CD1c-positive myeloid dendritic cell (primary cell): Measurements from ENCODE around the gene PCNT.

Source experiments
- DNase-seq: peaks from one replicate; pipeline ENCODE4 v3.0.0-alpha.2; 2016; ENCODE audit errors: extremely low spot score

The PCNT gene

GRCh38 chr21:46406001-46406400, 82.0 kb downstream of the PCNT start:
- no peak for DNase-seq

GRCh38 chr21:46409641-46410406, 85.9 kb downstream of the PCNT start:
- DNase-seq = no peak

GRCh38 chr21:46410516-46410915, 86.6 kb downstream of the PCNT start:
- DNase-seq = no peak

- DNase-seq = no peak
These were observed 87.3 kb downstream of the PCNT start for GRCh38 chr21:46411236-46411635.

GRCh38 chr21:46411691-46412090, 87.7 kb downstream of the PCNT start:
- DNase-seq = no peak

GRCh38 chr21:46412521-46413364, 88.8 kb downstream of the PCNT start:
- DNase-seq = no peak

GRCh38 chr21:46413365-46413696, 89.4 kb downstream of the PCNT start:
- DNase-seq = no peak

- DNase-seq = no peak
These were observed 91.0 kb downstream of the PCNT start for GRCh38 chr21:46414965-46415275.

GRCh38 chr21:46416551-46416950, 92.6 kb downstream of the PCNT start:
- no peak for DNase-seq

GRCh38 chr21:46418265-46418946, 94.5 kb downstream of the PCNT start:
- no peak for DNase-seq

- no peak for DNase-seq
These were observed 96.6 kb downstream of the PCNT start for GRCh38 chr21:46420241-46421190.

GRCh38 chr21:46421191-46421750, 97.3 kb downstream of the PCNT start:
- no peak for DNase-seq

- DNase-seq = no peak
These were observed 98.0 kb downstream of the PCNT start for GRCh38 chr21:46421756-46422555.

GRCh38 chr21:46422636-46423241, 98.8 kb downstream of the PCNT start:
- DNase-seq = no peak

GRCh38 chr21:46423546-46424038, 99.6 kb downstream of the PCNT start:
- no peak for DNase-seq

GRCh38 chr21:46424039-46424591, 100.2 kb downstream of the PCNT start:
- no peak for DNase-seq

GRCh38 chr21:46424621-46425020, 100.7 kb downstream of the PCNT start:
- DNase-seq = no peak

- no peak for DNase-seq
These were observed 101.1 kb downstream of the PCNT start for GRCh38 chr21:46425041-46425440.

GRCh38 chr21:46425571-46425970, 101.6 kb downstream of the PCNT start:
- DNase-seq = no peak
